Measurements from ENCODE around the gene WDR77. TPM values are rescaled to one million over a fixed set of nuclear protein-coding genes. Genes with fewer than 3 reads are reported as not detected.

Gene WDR77
- total RNA-seq, 1 donor, result 29.7 TPM

- H3K27ac ChIP-seq (ENCODE audit: low read depth, low read length), result no peak overlapping the region
- no peaks in the 10 kb centered on the region for H3K36me3 ChIP-seq (ENCODE audit: insufficient read depth, low read length)
- no peak overlapping the region for H3K4me3 ChIP-seq (ENCODE audit: insufficient read depth, low read length)
- H3K27me3 ChIP-seq (ENCODE audit: insufficient read depth, low read length), result no peaks in the 10 kb centered on the region
- no peaks in the 10 kb centered on the region for H3K9me3 ChIP-seq (ENCODE audit: low read depth, low read length)
- peak; percentile 91 for TF ChIP-seq CTCF (IDR thresholded peaks at IDR 0.05; ENCODE audit: extremely low read depth, low read depth, low read length)
- H3K79me2 ChIP-seq (ENCODE audit: insufficient read depth, low read length), result no peaks in the 10 kb centered on the region
- DNase-seq (ENCODE audit: insufficient read length, low spot score, missing footprints), result peak; percentile 90
- peaks cover 6% of the 10 kb centered on the region for H3K4me1 ChIP-seq (ENCODE audit: insufficient read depth, low read length)
- H2AFZ ChIP-seq (ENCODE audit: low read length), result peak overlapping the region; percentile 72
- H3K4me2 ChIP-seq (ENCODE audit: insufficient read depth, low read length), result no peak overlapping the region
- no peaks in the 10 kb centered on the region for H4K20me1 ChIP-seq (ENCODE audit: insufficient read depth, low read length)
Observed at GRCh38 chr1:111481387-111482221, 32.5 kb upstream of the WDR77 start.

GRCh38 chr1:111480674-111481073, 31.6 kb upstream of the WDR77 start:
- H3K9me3 ChIP-seq (ENCODE audit: low read depth, low read length), result no peaks in the 10 kb centered on the region
- H2AFZ ChIP-seq (ENCODE audit: low read length), result no peak overlapping the region
- H3K4me3 ChIP-seq (ENCODE audit: insufficient read depth, low read length), result no peak overlapping the region
- H3K4me1 ChIP-seq (ENCODE audit: insufficient read depth, low read length), result peaks cover 13% of the 10 kb centered on the region
- H3K27ac ChIP-seq (ENCODE audit: low read depth, low read length), result no peak overlapping the region
- no peak overlapping the region for H3K4me2 ChIP-seq (ENCODE audit: insufficient read depth, low read length)
- no peak for TF ChIP-seq CTCF (IDR thresholded peaks at IDR 0.05; ENCODE audit: extremely low read depth, low read depth, low read length)
- H3K36me3 ChIP-seq (ENCODE audit: insufficient read depth, low read length), result no peaks in the 10 kb centered on the region
- no peaks in the 10 kb centered on the region for H3K79me2 ChIP-seq (ENCODE audit: insufficient read depth, low read length)
- DNase-seq (ENCODE audit: insufficient read length, low spot score, missing footprints), result no peak
- H3K27me3 ChIP-seq (ENCODE audit: insufficient read depth, low read length), result no peaks in the 10 kb centered on the region
- no peaks in the 10 kb centered on the region for H4K20me1 ChIP-seq (ENCODE audit: insufficient read depth, low read length)

GRCh38 chr1:111476761-111477309, 27.8 kb upstream of the WDR77 start:
- no peak overlapping the region for H3K4me3 ChIP-seq (ENCODE audit: insufficient read depth, low read length)
- H3K79me2 ChIP-seq (ENCODE audit: insufficient read depth, low read length), result no peaks in the 10 kb centered on the region
- peaks cover 28% of the 10 kb centered on the region for H3K4me1 ChIP-seq (ENCODE audit: insufficient read depth, low read length)
- H3K36me3 ChIP-seq (ENCODE audit: insufficient read depth, low read length), result peaks cover 5% of the 10 kb centered on the region
- no peaks in the 10 kb centered on the region for H3K9me3 ChIP-seq (ENCODE audit: low read depth, low read length)
- no peaks in the 10 kb centered on the region for H4K20me1 ChIP-seq (ENCODE audit: insufficient read depth, low read length)
- H3K27me3 ChIP-seq (ENCODE audit: insufficient read depth, low read length), result no peaks in the 10 kb centered on the region
- H2AFZ ChIP-seq (ENCODE audit: low read length), result no peak overlapping the region
- DNase-seq (ENCODE audit: insufficient read length, low spot score, missing footprints), result peak; percentile 21
- no peak overlapping the region for H3K4me2 ChIP-seq (ENCODE audit: insufficient read depth, low read length)
- TF ChIP-seq CTCF (IDR thresholded peaks at IDR 0.05; ENCODE audit: extremely low read depth, low read depth, low read length), result no peak
- H3K27ac ChIP-seq (ENCODE audit: low read depth, low read length), result no peak overlapping the region

GRCh38 chr1:111476214-111476613, 27.2 kb upstream of the WDR77 start:
- DNase-seq (ENCODE audit: insufficient read length, low spot score, missing footprints), result no peak
- H3K36me3 ChIP-seq (ENCODE audit: insufficient read depth, low read length), result peaks cover 6% of the 10 kb centered on the region
- no peak for TF ChIP-seq CTCF (IDR thresholded peaks at IDR 0.05; ENCODE audit: extremely low read depth, low read depth, low read length)

More at GRCh38 chr1:111476214-111476613, 27.2 kb upstream of the WDR77 start:
- Histone ChIP-seq H4K20me1 (ENCODE audit: insufficient read depth, low read length) (no peaks in the 10 kb centered on the region), H3K27me3 (ENCODE audit: insufficient read depth, low read length) (no peaks in the 10 kb centered on the region), H3K4me2 (ENCODE audit: insufficient read depth, low read length) (no peak overlapping the region), H3K27ac (ENCODE audit: low read depth, low read length) (no peak overlapping the region), H2AFZ (ENCODE audit: low read length) (no peak overlapping the region), H3K79me2 (ENCODE audit: insufficient read depth, low read length) (no peaks in the 10 kb centered on the region), H3K9me3 (ENCODE audit: low read depth, low read length) (no peaks in the 10 kb centered on the region), H3K4me3 (ENCODE audit: insufficient read depth, low read length) (no peak overlapping the region), H3K4me1 (ENCODE audit: insufficient read depth, low read length) (peaks cover 28% of the 10 kb centered on the region)
